HEK293 (cell line): ENCODE results near the gene NCR3LG1.

Source experiments
- BCL11B ChIP-seq: fragments of 450-650 bp; formaldehyde crosslinking; IDR thresholded peaks from 2 replicates; pipeline ENCODE4 v1.5.1; 2016; ENCODE audit warnings: low read depth, missing biosample characterization, missing genetic modification characterization
- FEZF1 ChIP-seq: fragments of 450-650 bp; formaldehyde crosslinking; IDR thresholded peaks from 2 replicates; pipeline ENCODE4 v1.5.1; 2016; ENCODE audit warnings: missing biosample characterization, missing genetic modification characterization
- IKZF3 ChIP-seq: fragments of 450-650 bp; IDR thresholded peaks from 2 replicates; pipeline ENCODE4 v1.5.0; 2018; ENCODE audit warnings: missing biosample characterization, mild to moderate bottlenecking, missing genetic modification characterization, moderate library complexity
- OVOL3 ChIP-seq: fragments of 450-650 bp; formaldehyde crosslinking; IDR thresholded peaks from 2 replicates; pipeline ENCODE4 v1.5.1; 2016; ENCODE audit warnings: missing biosample characterization, missing genetic modification characterization
- ZBTB17 ChIP-seq: fragments of 450-650 bp; formaldehyde crosslinking; IDR thresholded peaks from 2 replicates; pipeline ENCODE4 v1.5.1; 2016; ENCODE audit warnings: missing biosample characterization, missing genetic modification characterization
- ZFHX2 ChIP-seq: fragments of 450-650 bp; formaldehyde crosslinking; conservative IDR thresholded peaks from 2 replicates; pipeline ENCODE4 v1.5.1; 2016; ENCODE audit warnings: missing biosample characterization, missing genetic modification characterization
- ZNF175 ChIP-seq: fragments of 450-650 bp; formaldehyde crosslinking; IDR thresholded peaks from 2 replicates; pipeline ENCODE4 v1.5.1; 2016; ENCODE audit warnings: missing biosample characterization, missing genetic modification characterization
- ZNF19 ChIP-seq: fragments of 450-650 bp; formaldehyde crosslinking; IDR thresholded peaks from 2 replicates; pipeline ENCODE4; 2016; ENCODE audit warnings: missing biosample characterization, missing genetic modification characterization, low read depth
- ZNF23 ChIP-seq: fragments of 450-650 bp; formaldehyde crosslinking; IDR thresholded peaks from 2 replicates; pipeline ENCODE4 v1.5.1; 2016; ENCODE audit warnings: missing biosample characterization, missing genetic modification characterization, borderline replicate concordance
- ZNF266 ChIP-seq: fragments of 450-650 bp; formaldehyde crosslinking; IDR thresholded peaks from 2 replicates; pipeline ENCODE4 v1.5.1; 2016; ENCODE audit warnings: missing biosample characterization, missing genetic modification characterization, low read depth
- ZNF274 ChIP-seq, 2 experiments: fragments of 200-500 bp in 1 of 2; fragments of 450-650 bp in 1 of 2; sonication (Bioruptor generic) in 1 of 2; formaldehyde crosslinking in 1 of 2; IDR thresholded peaks; 2 replicates each; pipeline versions ENCODE4 v1.5.1 to v1.6.1; 2014 to 2016; ENCODE audit warnings: borderline replicate concordance in 1 of 2, inconsistent platforms in 1 of 2, low read length in 1 of 2, missing biosample characterization in 1 of 2, missing genetic modification characterization in 1 of 2
- ZNF335 ChIP-seq: fragments of 450-650 bp; formaldehyde crosslinking; conservative IDR thresholded peaks from 2 replicates; pipeline ENCODE4 v1.5.1; 2016; ENCODE audit warnings: missing biosample characterization, missing genetic modification characterization
- ZNF48 ChIP-seq: fragments of 450-650 bp; formaldehyde crosslinking; IDR thresholded peaks from 2 replicates; pipeline ENCODE4 v1.5.1; 2016; ENCODE audit warnings: missing biosample characterization, missing genetic modification characterization
- ZNF510 ChIP-seq: fragments of 450-650 bp; formaldehyde crosslinking; IDR thresholded peaks from 2 replicates; pipeline ENCODE4 v1.5.1; 2018; ENCODE audit warnings: mild to moderate bottlenecking, missing genetic modification characterization, missing biosample characterization; ENCODE audit not compliant: insufficient replicate concordance
- ZNF529 ChIP-seq: fragments of 450-650 bp; formaldehyde crosslinking; IDR thresholded peaks from 2 replicates; pipeline ENCODE4 v1.5.1; 2017; ENCODE audit warnings: missing genetic modification characterization, missing biosample characterization; ENCODE audit not compliant: insufficient replicate concordance
- ZNF571 ChIP-seq: fragments of 450-650 bp; formaldehyde crosslinking; IDR thresholded peaks from 2 replicates; pipeline ENCODE4 v1.5.0; 2017; ENCODE audit warnings: missing biosample characterization, missing genetic modification characterization
- ZNF600 ChIP-seq: fragments of 450-650 bp; formaldehyde crosslinking; IDR thresholded peaks from 2 replicates; pipeline ENCODE4 v1.5.1; 2016; ENCODE audit warnings: missing biosample characterization, missing genetic modification characterization
- ZNF624 ChIP-seq: fragments of 450-650 bp; formaldehyde crosslinking; IDR thresholded peaks from 2 replicates; pipeline ENCODE4 v1.5.1; 2017; ENCODE audit warnings: missing biosample characterization, missing genetic modification characterization
- ZNF701 ChIP-seq: fragments of 450-650 bp; formaldehyde crosslinking; IDR thresholded peaks from 2 replicates; pipeline ENCODE4 v1.5.1; 2016; ENCODE audit warnings: missing biosample characterization, missing genetic modification characterization
- ZNF76 ChIP-seq: fragments of 450-650 bp; formaldehyde crosslinking; IDR thresholded peaks from 2 replicates; pipeline ENCODE4; 2016; ENCODE audit warnings: low read depth, missing biosample characterization, missing genetic modification characterization, borderline replicate concordance
- TF ChIP-seq, protein P1 (sequence below): fragments of 450-650 bp; formaldehyde crosslinking; IDR thresholded peaks from 2 replicates; pipeline ENCODE4 v1.5.1; 2016; ENCODE audit warnings: missing biosample characterization, missing genetic modification characterization, borderline replicate concordance
- TF ChIP-seq, protein P2 (sequence below): fragments of 450-650 bp; formaldehyde crosslinking; IDR thresholded peaks from 2 replicates; pipeline ENCODE4 v1.5.1; 2016; ENCODE audit warnings: missing biosample characterization, missing genetic modification characterization
- TF ChIP-seq, protein P3 (sequence below): fragments of 450-650 bp; formaldehyde crosslinking; IDR thresholded peaks from 2 replicates; pipeline ENCODE4 v1.5.1; 2016; ENCODE audit warnings: missing biosample characterization, missing genetic modification characterization
- TF ChIP-seq, protein P4 (sequence below): fragments of 450-650 bp; formaldehyde crosslinking; IDR thresholded peaks from 2 replicates; pipeline ENCODE4 v1.5.1; 2016; ENCODE audit warnings: missing biosample characterization, missing genetic modification characterization
- TF ChIP-seq, protein P5 (sequence below): fragments of 450-650 bp; formaldehyde crosslinking; IDR thresholded peaks from 2 replicates; pipeline ENCODE4 v1.5.0; 2017; ENCODE audit warnings: missing biosample characterization, missing genetic modification characterization, borderline replicate concordance

Gene NCR3LG1

DNA sequence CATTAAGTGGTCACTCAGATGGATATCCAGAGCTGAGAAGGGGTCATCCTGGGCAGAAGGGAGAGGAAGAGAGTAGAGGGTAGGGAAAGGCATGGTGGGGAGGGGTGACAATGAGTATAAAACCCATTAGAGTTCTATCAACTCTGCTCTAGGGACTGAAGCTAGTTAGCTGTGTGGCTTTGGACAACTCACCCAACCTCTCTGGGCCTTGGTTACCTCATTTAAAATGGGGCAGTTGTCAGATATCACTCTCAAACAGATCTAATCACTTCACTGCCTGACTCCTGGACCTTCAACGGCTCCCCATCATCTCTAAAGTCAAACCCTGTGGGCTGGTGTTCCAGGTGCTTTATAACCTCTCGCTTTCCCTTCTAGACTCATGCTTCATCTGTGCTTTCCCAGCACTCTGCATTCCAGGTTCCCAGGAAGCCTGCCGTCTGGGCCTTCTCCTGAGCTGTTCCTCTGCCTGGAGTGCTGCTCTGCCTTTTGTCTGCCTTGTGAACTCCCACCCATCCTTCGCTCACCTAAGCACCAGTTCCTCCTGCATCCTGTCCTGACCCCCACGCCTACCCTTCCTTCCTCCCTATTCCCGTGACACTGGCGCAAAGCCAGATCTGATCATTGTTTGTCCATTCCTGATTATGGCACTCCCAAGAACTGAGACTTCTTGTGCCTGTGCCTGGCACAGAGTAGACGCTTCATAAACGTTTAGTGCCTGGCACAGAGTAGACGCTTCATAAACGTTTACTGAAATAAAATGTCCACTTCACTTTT, 59.2 kb downstream of the NCR3LG1 start (continued):
- TF ChIP-seq, protein P1, sequence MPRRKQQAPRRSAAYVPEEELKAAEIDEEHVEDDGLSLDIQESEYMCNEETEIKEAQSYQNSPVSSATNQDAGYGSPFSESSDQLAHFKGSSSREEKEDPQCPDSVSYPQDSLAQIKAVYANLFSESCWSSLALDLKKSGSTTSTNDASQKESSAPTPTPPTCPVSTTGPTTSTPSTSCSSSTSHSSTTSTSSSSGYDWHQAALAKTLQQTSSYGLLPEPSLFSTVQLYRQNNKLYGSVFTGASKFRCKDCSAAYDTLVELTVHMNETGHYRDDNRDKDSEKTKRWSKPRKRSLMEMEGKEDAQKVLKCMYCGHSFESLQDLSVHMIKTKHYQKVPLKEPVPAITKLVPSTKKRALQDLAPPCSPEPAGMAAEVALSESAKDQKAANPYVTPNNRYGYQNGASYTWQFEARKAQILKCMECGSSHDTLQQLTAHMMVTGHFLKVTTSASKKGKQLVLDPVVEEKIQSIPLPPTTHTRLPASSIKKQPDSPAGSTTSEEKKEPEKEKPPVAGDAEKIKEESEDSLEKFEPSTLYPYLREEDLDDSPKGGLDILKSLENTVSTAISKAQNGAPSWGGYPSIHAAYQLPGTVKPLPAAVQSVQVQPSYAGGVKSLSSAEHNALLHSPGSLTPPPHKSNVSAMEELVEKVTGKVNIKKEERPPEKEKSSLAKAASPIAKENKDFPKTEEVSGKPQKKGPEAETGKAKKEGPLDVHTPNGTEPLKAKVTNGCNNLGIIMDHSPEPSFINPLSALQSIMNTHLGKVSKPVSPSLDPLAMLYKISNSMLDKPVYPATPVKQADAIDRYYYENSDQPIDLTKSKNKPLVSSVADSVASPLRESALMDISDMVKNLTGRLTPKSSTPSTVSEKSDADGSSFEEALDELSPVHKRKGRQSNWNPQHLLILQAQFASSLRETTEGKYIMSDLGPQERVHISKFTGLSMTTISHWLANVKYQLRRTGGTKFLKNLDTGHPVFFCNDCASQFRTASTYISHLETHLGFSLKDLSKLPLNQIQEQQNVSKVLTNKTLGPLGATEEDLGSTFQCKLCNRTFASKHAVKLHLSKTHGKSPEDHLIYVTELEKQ (tag by site-specific recombination): no peak
- no peak for TF ChIP-seq ZNF571
- TF ChIP-seq, protein P2, sequence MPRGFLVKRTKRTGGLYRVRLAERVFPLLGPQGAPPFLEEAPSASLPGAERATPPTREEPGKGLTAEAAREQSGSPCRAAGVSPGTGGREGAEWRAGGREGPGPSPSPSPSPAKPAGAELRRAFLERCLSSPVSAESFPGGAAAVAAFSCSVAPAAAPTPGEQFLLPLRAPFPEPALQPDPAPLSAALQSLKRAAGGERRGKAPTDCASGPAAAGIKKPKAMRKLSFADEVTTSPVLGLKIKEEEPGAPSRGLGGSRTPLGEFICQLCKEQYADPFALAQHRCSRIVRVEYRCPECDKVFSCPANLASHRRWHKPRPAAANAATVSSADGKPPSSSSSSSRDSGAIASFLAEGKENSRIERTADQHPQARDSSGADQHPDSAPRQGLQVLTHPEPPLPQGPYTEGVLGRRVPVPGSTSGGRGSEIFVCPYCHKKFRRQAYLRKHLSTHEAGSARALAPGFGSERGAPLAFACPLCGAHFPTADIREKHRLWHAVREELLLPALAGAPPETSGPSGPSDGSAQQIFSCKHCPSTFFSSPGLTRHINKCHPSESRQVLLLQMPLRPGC (tag by site-specific recombination): no peak
- TF ChIP-seq ZNF19 (tag by site-specific recombination): no peak
- TF ChIP-seq BCL11B (tag by site-specific recombination): no peak
- no peak for TF ChIP-seq ZNF701
- TF ChIP-seq ZNF529 (tag by site-specific recombination): no peak
- TF ChIP-seq, protein P3, sequence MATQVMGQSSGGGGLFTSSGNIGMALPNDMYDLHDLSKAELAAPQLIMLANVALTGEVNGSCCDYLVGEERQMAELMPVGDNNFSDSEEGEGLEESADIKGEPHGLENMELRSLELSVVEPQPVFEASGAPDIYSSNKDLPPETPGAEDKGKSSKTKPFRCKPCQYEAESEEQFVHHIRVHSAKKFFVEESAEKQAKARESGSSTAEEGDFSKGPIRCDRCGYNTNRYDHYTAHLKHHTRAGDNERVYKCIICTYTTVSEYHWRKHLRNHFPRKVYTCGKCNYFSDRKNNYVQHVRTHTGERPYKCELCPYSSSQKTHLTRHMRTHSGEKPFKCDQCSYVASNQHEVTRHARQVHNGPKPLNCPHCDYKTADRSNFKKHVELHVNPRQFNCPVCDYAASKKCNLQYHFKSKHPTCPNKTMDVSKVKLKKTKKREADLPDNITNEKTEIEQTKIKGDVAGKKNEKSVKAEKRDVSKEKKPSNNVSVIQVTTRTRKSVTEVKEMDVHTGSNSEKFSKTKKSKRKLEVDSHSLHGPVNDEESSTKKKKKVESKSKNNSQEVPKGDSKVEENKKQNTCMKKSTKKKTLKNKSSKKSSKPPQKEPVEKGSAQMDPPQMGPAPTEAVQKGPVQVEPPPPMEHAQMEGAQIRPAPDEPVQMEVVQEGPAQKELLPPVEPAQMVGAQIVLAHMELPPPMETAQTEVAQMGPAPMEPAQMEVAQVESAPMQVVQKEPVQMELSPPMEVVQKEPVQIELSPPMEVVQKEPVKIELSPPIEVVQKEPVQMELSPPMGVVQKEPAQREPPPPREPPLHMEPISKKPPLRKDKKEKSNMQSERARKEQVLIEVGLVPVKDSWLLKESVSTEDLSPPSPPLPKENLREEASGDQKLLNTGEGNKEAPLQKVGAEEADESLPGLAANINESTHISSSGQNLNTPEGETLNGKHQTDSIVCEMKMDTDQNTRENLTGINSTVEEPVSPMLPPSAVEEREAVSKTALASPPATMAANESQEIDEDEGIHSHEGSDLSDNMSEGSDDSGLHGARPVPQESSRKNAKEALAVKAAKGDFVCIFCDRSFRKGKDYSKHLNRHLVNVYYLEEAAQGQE (tag by site-specific recombination): no peak
- no peak for TF ChIP-seq ZNF335
- peak; percentile 62 for TF ChIP-seq ZFHX2
- TF ChIP-seq, protein P4, sequence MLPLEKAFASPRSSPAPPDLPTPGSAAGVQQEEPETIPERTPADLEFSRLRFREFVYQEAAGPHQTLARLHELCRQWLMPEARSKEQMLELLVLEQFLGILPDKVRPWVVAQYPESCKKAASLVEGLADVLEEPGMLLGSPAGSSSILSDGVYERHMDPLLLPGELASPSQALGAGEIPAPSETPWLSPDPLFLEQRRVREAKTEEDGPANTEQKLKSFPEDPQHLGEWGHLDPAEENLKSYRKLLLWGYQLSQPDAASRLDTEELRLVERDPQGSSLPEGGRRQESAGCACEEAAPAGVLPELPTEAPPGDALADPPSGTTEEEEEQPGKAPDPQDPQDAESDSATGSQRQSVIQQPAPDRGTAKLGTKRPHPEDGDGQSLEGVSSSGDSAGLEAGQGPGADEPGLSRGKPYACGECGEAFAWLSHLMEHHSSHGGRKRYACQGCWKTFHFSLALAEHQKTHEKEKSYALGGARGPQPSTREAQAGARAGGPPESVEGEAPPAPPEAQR: no peak
- no peak for TF ChIP-seq IKZF3 (tag by site-specific recombination)
- peak; percentile 38; the same call in 1 of the 2 replicates for TF ChIP-seq FEZF1 (tag by site-specific recombination)
- no peak for TF ChIP-seq ZNF76 (tag by site-specific recombination)
- no peak for TF ChIP-seq OVOL3 (tag by site-specific recombination)
- no peak for TF ChIP-seq ZNF510
- TF ChIP-seq ZNF175 (tag by site-specific recombination): no peak
- no peak for TF ChIP-seq ZNF274 (IDR thresholded peaks at IDR 0.05; ENCODE audit: low read length)
- TF ChIP-seq ZNF274 (tag by site-specific recombination; IDR thresholded peaks at IDR 0.05; ENCODE audit: borderline replicate concordance): no peak
- no peak for TF ChIP-seq ZNF600 (tag by site-specific recombination)
- no peak for TF ChIP-seq ZNF266 (tag by site-specific recombination)
- no peak for TF ChIP-seq ZNF48 (tag by site-specific recombination)
- TF ChIP-seq, protein P5, sequence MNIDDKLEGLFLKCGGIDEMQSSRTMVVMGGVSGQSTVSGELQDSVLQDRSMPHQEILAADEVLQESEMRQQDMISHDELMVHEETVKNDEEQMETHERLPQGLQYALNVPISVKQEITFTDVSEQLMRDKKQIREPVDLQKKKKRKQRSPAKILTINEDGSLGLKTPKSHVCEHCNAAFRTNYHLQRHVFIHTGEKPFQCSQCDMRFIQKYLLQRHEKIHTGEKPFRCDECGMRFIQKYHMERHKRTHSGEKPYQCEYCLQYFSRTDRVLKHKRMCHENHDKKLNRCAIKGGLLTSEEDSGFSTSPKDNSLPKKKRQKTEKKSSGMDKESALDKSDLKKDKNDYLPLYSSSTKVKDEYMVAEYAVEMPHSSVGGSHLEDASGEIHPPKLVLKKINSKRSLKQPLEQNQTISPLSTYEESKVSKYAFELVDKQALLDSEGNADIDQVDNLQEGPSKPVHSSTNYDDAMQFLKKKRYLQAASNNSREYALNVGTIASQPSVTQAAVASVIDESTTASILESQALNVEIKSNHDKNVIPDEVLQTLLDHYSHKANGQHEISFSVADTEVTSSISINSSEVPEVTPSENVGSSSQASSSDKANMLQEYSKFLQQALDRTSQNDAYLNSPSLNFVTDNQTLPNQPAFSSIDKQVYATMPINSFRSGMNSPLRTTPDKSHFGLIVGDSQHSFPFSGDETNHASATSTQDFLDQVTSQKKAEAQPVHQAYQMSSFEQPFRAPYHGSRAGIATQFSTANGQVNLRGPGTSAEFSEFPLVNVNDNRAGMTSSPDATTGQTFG (tag by site-specific recombination): no peak
- TF ChIP-seq ZNF624: no peak
- 0 out of 2 replicates have a peak, but pooled peaks have one; percentile 22 for TF ChIP-seq ZBTB17 (tag by site-specific recombination)
- no peak for TF ChIP-seq ZNF23 (tag by site-specific recombination)
